AG04449 (cell line): ENCODE data around the gene VCL.
A peak's percentile ranks its signal among the peaks of the same experiment; 100 is the strongest.
"Not testable (repeated sequence)": the region's sequence is repeated elsewhere in the genome, so short reads cannot be mapped to it uniquely, and the experiment has no call there.

Experiments used
- CTCF ChIA-PET: fragments of 350-600 bp; formaldehyde crosslinking; extraction: SDS; loops from one replicate; lab custom pipeline; 2021; ENCODE audit warnings: antibody characterized with exemption; lab: Yijun Ruan, JAX
- POLR2A ChIA-PET: fragments of 400-600, 350-600 bp; formaldehyde crosslinking; extraction: SDS; loops from one replicate; lab custom pipeline; 2020; ENCODE audit warnings: antibody characterized with exemption, inconsistent platforms; lab: Yijun Ruan, JAX
- DNase-seq: peaks from one replicate; pipeline ENCODE4 v3.0.0-alpha.2; 2010; ENCODE audit warnings: low read depth, low spot score
- H3K4me3 ChIP-seq: 2 replicates; pipeline ENCODE4 v1.5.1; 2011; ENCODE audit warnings: low read depth, mild to moderate bottlenecking, control low read depth, low read length
- CTCF ChIP-seq: IDR thresholded peaks from one replicate; pipeline ENCODE4 v1.5.1; 2011; ENCODE audit warnings: mild to moderate bottlenecking, moderate library complexity, low read length, control low read depth, inconsistent platforms; ENCODE audit not compliant: insufficient read depth; ENCODE audit errors: missing control alignments

Gene VCL

GRCh38 chr10:73998929-73999691 lies 1.2 kb downstream of the VCL start:
- TF ChIP-seq CTCF: peak; percentile 69
- ChIA-PET POLR2A (interaction anchor here (0.5 to 3.4 kb wide), 20 partner anchors 10 to 190 kb away, joined by 3 to 39 read pairs (median 4); no protein-coding TSS in a partner anchor), CTCF (interaction anchor here (0.9 to 4.5 kb wide), 14 partner anchors 9 to 120 kb away, joined by 3 to 28 read pairs (median 4); no protein-coding TSS in a partner anchor)
- DNase-seq: no peak
- peak overlapping the region; percentile 99 for H3K4me3 ChIP-seq

GRCh38 chr10:73999703-74000102 lies 1.8 kb downstream of the VCL start:
- ChIA-PET CTCF (interaction anchor here (0.9 to 4.5 kb wide), 16 partner anchors 8 to 121 kb away, joined by 3 to 28 read pairs (median 4); no protein-coding TSS in a partner anchor), POLR2A (interaction anchor here (0.5 to 3.4 kb wide), 21 partner anchors 9 to 189 kb away, joined by 3 to 39 read pairs (median 4); no protein-coding TSS in a partner anchor)

GRCh38 chr10:74000244-74000643 lies 2.3 kb downstream of the VCL start:
- ChIA-PET POLR2A (interaction anchor here (0.6 to 3.4 kb wide), 12 partner anchors 9 to 112 kb away, joined by 3 to 39 read pairs (median 4); no protein-coding TSS in a partner anchor), CTCF (interaction anchor here (0.8 to 4.5 kb wide), 15 partner anchors 8 to 121 kb away, joined by 3 to 28 read pairs (median 3); no protein-coding TSS in a partner anchor)
- peak overlapping the region; percentile 99 for H3K4me3 ChIP-seq
- DNase-seq: not testable (repeated sequence)

More at GRCh38 chr10:73999703-74000102, 1.8 kb downstream of the VCL start:
- peak overlapping the region; percentile 99 for H3K4me3 ChIP-seq
- DNase-seq: no peak
- no peak for TF ChIP-seq CTCF

GRCh38 chr10:74000892-74001669 lies 3.2 kb downstream of the VCL start:
- ChIA-PET POLR2A (interaction anchor here (0.6 to 3.4 kb wide), 6 partner anchors 20 to 113 kb away, joined by 3 to 39 read pairs (median 3); no protein-coding TSS in a partner anchor), CTCF (interaction anchor here (0.8 to 4.5 kb wide), 9 partner anchors 13 to 116 kb away, joined by 3 to 28 read pairs (median 3); no protein-coding TSS in a partner anchor)
- DNase-seq: no peak
- H3K4me3 ChIP-seq: peak overlapping the region; percentile 99
- TF ChIP-seq CTCF: no peak

GRCh38 chr10:74006269-74006668 lies 8.4 kb downstream of the VCL start:
- TF ChIP-seq CTCF: no peak
- H3K4me3 ChIP-seq: no peak overlapping the region
- ChIA-PET CTCF (interaction anchor here (1.2 kb wide), 1 partner anchor 120 kb away, joined by 4 read pairs; no protein-coding TSS in a partner anchor), POLR2A (interaction anchor here (0.8 kb wide), 1 partner anchor 9 kb away, joined by 3 read pairs; the partner anchor contains the start of gene VCL)
- DNase-seq: no peak

GRCh38 chr10:74008212-74008731 lies 10.4 kb downstream of the VCL start:
- peak; percentile 74 for DNase-seq

More at GRCh38 chr10:74008212-74008731, 10.4 kb downstream of the VCL start:
- TF ChIP-seq CTCF: no peak
- no peak overlapping the region; the same call in 1 of the 2 replicates for H3K4me3 ChIP-seq
- ChIA-PET POLR2A (interaction anchor here (0.6 to 3.2 kb wide), 5 partner anchors 9 to 99 kb away, joined by 3 to 16 read pairs (median 3); partner anchors contain the start of gene VCL), CTCF (interaction anchor here (0.6 to 2.1 kb wide), 8 partner anchors 9 to 128 kb away, joined by 3 to 12 read pairs (median 5); no protein-coding TSS in a partner anchor)
